Immature natural killer cell (primary cell): ENCODE results near the gene NPHP1. TPM values are rescaled to one million over a fixed set of nuclear protein-coding genes. Genes with fewer than 3 reads are reported as not detected.
A peak's percentile ranks its signal among the peaks of the same experiment; 100 is the strongest.
"Not testable (repeated sequence)": the region's sequence is repeated elsewhere in the genome, so short reads cannot be mapped to it uniquely, and the experiment has no call there.

ENCODE experiments used
- DNase-seq, 3 donors: peaks; one replicate each; pipeline ENCODE4 v3.0.0; 2022; ENCODE audit warnings: mixed read lengths in 1 of 3
- H3K27ac Mint-ChIP-seq, 6 donors: one replicate each; pipeline ENCODE4 v1.8.0; 2020; ENCODE audit warnings: mixed read lengths in 6 of 6, mild to moderate bottlenecking in 5 of 6, inconsistent platforms in 4 of 6, moderate library complexity in 3 of 6
- H3K27me3 Mint-ChIP-seq, 3 donors: one replicate each; pipeline ENCODE4 v1.8.0; 2020 to 2021; ENCODE audit warnings: low read depth in 3 of 3, mild to moderate bottlenecking in 3 of 3, mixed read lengths in 3 of 3, moderate library complexity in 3 of 3, inconsistent platforms in 1 of 3
- H3K36me3 Mint-ChIP-seq, 3 donors: one replicate each; pipeline ENCODE4 v1.8.0; 2020; ENCODE audit warnings: mixed read lengths in 3 of 3, inconsistent platforms in 2 of 3, mild to moderate bottlenecking in 2 of 3
- H3K4me1 Mint-ChIP-seq, 2 donors: one replicate each; pipeline ENCODE4 v1.8.0; 2020; ENCODE audit warnings: inconsistent platforms in 2 of 2, mild to moderate bottlenecking in 2 of 2, mixed read lengths in 2 of 2, moderate library complexity in 1 of 2
- H3K4me3 Mint-ChIP-seq, 5 donors: one replicate each; pipeline ENCODE4 v1.8.0; 2020; ENCODE audit warnings: mild to moderate bottlenecking in 5 of 5, mixed read lengths in 5 of 5, inconsistent platforms in 3 of 5, moderate library complexity in 3 of 5
- H3K9me3 Mint-ChIP-seq, 6 donors: one replicate each; pipeline ENCODE4 v1.8.0; 2020; ENCODE audit warnings: mild to moderate bottlenecking in 6 of 6, mixed read lengths in 6 of 6, inconsistent platforms in 4 of 6, moderate library complexity in 3 of 6
- polyA plus RNA-seq, 3 donors: library from polyadenylated mRNA; unstranded; fragments of 300-500 nt; fragmentation: Illumina TruSeq; gene quantifications; one replicate each; pipeline ENCODE4 v1.2.3, GENCODE V29; 2021

NPHP1 gene
- polyA plus RNA-seq, 3 donors from 2014 or later = not detected

- Mint-ChIP-seq H3K9me3 (no peaks in the 10 kb centered on the region), H3K27me3 (peaks cover 1 to 13% (median 2%) of the 10 kb centered on the region in 3 donors), H3K27ac (no peak overlapping the region), H3K36me3 (no peaks in the 10 kb centered on the region), H3K4me3 (no peak overlapping the region), H3K4me1 (no peaks in the 10 kb centered on the region)
- no peak for DNase-seq
Observed at GRCh38 chr2:110167326-110168000, 37.4 kb downstream of the NPHP1 start.

DNA sequence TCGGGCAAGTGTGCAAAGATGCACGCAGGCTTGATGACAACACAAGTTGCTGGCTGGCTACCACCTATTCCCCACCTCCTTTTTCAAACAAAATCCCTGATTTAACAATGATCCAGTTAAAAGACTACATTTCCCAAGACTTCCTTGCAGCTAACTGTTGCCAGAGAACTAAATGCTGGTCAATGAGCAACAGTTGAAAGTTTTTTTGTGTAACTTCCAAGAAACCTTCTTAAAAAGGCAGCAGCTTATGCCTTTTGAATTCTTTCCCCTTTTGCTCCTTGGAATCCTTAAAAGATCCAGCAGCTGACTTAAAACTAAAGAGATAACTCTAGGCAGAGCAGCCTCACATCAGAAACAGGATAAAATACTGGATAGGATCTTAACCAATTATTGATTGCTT, 38.5 kb downstream of the NPHP1 start:
- Mint-ChIP-seq H3K27me3 (peaks cover 1 to 17% (median 2%) of the 10 kb centered on the region in 3 donors), H3K9me3 (no peaks in the 10 kb centered on the region), H3K4me3 (no peak overlapping the region), H3K4me1 (no peaks in the 10 kb centered on the region), H3K36me3 (no peaks in the 10 kb centered on the region), H3K27ac (no peak overlapping the region)
- no peak for DNase-seq

DNA sequence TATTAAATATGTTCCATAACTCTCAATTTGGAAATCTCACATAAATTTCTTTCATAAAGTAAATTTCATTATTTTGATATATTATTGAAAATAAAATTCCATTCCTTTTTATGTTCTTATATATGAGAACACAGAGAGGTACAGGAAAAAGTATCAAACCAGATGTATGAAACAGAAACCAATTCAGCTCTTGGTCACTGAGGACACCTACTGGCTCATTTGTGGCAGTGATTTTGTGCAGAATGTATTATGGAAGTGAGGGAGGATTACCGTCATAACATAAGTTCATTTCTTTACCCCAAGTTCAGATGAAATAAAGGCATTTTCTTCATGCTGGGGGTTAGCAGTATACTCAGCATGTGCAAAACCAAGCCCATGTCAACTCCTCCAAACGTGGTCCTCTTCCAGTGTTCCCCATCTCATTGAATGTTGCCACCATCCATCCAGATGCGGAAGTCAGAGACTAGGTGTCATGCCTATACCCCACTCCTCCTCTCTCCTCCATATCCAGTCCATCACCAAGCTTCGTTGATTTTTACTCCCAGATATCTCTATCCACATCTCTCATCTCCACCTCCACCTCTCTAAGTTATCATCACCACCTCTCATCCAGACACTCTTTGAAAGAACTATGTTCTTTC, 47.5 kb downstream of the NPHP1 start:
- Mint-ChIP-seq H3K9me3 (peaks cover 0 to 8% (median 5%) of the 10 kb centered on the region in 6 donors), H3K27ac (no peak overlapping the region), H3K36me3 (peaks cover 0 to 4% (median 0%) of the 10 kb centered on the region in 3 donors), H3K4me1 (no peaks in the 10 kb centered on the region), H3K4me3 (no peak overlapping the region), H3K27me3 (peaks cover 1 to 10% (median 4%) of the 10 kb centered on the region in 3 donors)
- DNase-seq = peak in 1 of 3 donors; percentile 0

DNA sequence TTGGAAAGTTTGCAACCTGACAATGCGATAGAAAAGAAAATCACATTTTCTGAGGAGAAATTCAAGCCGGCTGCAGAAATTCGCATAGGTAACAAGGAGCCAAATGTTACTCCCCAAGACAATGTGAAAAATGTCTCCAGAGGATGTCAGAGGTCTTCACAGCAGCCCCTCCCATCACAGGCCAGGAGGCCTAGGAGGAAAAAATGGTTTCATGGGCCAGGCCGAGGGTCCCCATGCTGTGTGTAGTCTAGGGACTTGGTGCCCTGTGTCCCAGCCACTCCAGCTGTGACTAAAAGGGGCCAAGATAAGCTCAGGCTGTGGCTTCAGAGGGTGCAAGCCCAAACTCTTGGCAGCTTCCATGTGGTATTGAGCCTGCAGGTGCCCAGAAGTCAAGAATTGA, 50.0 kb downstream of the NPHP1 start:
- H3K27me3 Mint-ChIP-seq, DNase-seq, H3K36me3 Mint-ChIP-seq, H3K4me1 Mint-ChIP-seq, H3K4me3 Mint-ChIP-seq, H3K27ac Mint-ChIP-seq, H3K9me3 Mint-ChIP-seq: not testable (repeated sequence)

GRCh38 chr2:110154188-110154587, 50.6 kb downstream of the NPHP1 start:
- H3K27ac Mint-ChIP-seq, DNase-seq, H3K36me3 Mint-ChIP-seq, H3K4me3 Mint-ChIP-seq, H3K4me1 Mint-ChIP-seq, H3K9me3 Mint-ChIP-seq, H3K27me3 Mint-ChIP-seq: not testable (repeated sequence)

DNA sequence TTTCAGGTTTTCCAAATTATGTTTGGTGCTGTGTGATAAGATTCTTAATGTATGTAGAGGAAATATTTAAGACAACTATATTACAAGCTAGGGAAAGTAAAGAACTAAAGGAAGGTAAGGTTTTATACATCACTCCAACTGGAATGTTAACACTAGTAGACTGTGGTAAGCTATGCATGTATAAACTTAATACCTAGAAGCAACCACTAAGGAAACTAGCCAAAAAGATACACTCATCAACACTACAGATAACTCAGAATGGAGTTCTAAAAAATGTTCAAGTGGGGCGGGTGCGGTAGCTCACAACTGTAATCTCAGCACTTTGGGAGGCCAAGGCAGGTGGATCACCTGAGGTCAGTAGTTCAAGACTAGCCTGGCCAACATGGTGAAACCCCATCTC, 51.4 kb downstream of the NPHP1 start:
- no peak overlapping the region for H3K27ac Mint-ChIP-seq
- no peak for DNase-seq
- H3K27me3 Mint-ChIP-seq = peaks cover 0 to 4% (median 4%) of the 10 kb centered on the region in 3 donors
- peaks cover 0 to 4% (median 0%) of the 10 kb centered on the region in 3 donors for H3K36me3 Mint-ChIP-seq
- H3K4me1 Mint-ChIP-seq = no peaks in the 10 kb centered on the region
- H3K4me3 Mint-ChIP-seq = no peak overlapping the region
- H3K9me3 Mint-ChIP-seq = peaks cover 0 to 8% (median 5%) of the 10 kb centered on the region in 6 donors

GRCh38 chr2:110152943-110153342, 51.9 kb downstream of the NPHP1 start:
- Mint-ChIP-seq H3K27ac (no peak overlapping the region), H3K36me3 (peaks cover 0 to 4% (median 0%) of the 10 kb centered on the region in 3 donors), H3K4me3 (no peak overlapping the region), H3K4me1 (no peaks in the 10 kb centered on the region), H3K9me3 (peaks cover 0 to 8% (median 6%) of the 10 kb centered on the region in 6 donors), H3K27me3 (peaks cover 0 to 4% (median 4%) of the 10 kb centered on the region in 3 donors)
- no peak for DNase-seq

DNA sequence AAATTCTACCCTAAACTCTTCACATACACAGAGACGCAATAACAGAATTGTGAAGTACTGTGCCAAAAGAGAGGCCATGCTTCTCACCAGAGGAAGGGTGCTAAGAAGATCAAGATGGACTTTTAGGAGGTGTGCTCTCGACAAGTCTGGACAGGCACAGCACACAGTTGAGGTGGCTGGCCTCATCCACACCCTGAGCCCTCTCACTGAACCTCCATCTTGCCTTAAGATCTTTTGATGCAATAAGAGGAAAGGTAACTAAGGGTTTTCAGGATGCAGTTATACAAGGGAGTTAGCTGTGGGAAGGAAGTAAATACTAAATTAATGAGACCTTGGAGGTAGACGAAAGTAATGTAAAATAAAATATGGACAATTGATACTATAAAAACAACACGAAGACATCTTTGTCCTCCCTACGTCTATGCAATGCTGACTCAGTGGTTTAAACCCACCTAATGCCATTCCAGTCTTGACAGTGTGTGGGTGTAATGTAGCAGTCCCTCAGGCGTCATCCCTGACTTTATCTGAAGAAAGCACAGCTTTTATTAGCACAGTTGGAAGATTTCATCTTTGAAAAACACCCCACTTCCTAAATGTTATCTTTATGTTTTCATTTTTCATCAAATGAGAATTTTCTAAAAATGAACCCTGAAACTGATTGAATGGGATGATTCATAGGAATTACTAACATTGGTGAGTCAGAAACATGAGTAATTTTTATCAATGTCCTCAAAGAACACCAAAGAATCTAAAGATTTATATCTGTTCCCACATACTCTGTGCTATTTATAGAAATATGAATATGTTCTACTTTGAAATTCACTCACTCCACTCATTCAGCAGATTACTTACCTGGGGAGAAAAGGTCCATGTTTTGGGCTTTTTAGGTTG, 55.2 kb downstream of the NPHP1 start:
- no peak for DNase-seq
- H3K4me1 Mint-ChIP-seq = no peaks in the 10 kb centered on the region
- H3K27me3 Mint-ChIP-seq = peaks cover 2 to 4% (median 4%) of the 10 kb centered on the region in 3 donors

DNA sequence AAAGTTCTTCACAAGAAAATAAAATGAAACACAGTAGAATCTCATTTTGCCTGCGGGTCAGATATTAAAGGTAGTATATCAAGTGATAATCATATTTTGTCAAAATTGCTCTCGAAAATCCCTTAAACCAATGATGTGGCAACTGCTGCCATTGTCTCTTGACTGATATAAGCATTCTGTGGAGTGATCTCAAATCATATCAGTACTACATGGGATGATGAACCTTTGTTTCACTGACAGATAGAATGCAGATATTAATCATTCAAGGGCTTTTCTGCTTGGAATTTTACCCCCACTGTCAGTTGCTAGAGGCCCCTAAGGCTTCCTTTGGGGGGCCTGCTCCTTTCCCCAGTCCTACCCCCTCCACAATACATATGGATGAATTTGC, 57.9 kb downstream of the NPHP1 start:
- peaks cover 0 to 2% (median 2%) of the 10 kb centered on the region in 3 donors for H3K27me3 Mint-ChIP-seq

More for the DNA sequence above, 55.2 kb downstream of the NPHP1 start:
- H3K27ac Mint-ChIP-seq = no peak overlapping the region
- H3K9me3 Mint-ChIP-seq = peaks cover 0 to 7% (median 6%) of the 10 kb centered on the region in 6 donors
- H3K36me3 Mint-ChIP-seq = peaks cover 0 to 4% (median 0%) of the 10 kb centered on the region in 3 donors
- H3K4me3 Mint-ChIP-seq = no peak overlapping the region

GRCh38 chr2:110146183-110146944, 58.4 kb downstream of the NPHP1 start:
- DNase-seq = no peak

More for the DNA sequence above, 57.9 kb downstream of the NPHP1 start:
- Mint-ChIP-seq H3K4me3 (no peak overlapping the region), H3K27ac (no peak overlapping the region), H3K4me1 (no peaks in the 10 kb centered on the region), H3K36me3 (no peaks in the 10 kb centered on the region), H3K9me3 (peaks cover 0 to 2% (median 0%) of the 10 kb centered on the region in 6 donors)
- DNase-seq = no peak

GRCh38 chr2:110143982-110144381, 60.8 kb downstream of the NPHP1 start:
- Mint-ChIP-seq H3K4me1 (no peaks in the 10 kb centered on the region), H3K27ac (no peak overlapping the region), H3K9me3 (peaks cover 0 to 2% (median 0%) of the 10 kb centered on the region in 6 donors), H3K27me3 (peaks cover 2 to 4% (median 2%) of the 10 kb centered on the region in 3 donors), H3K36me3 (no peaks in the 10 kb centered on the region), H3K4me3 (no peak overlapping the region)
- no peak for DNase-seq

More at GRCh38 chr2:110146183-110146944, 58.4 kb downstream of the NPHP1 start:
- Mint-ChIP-seq H3K27me3 (peaks cover 0 to 2% (median 2%) of the 10 kb centered on the region in 3 donors), H3K27ac (no peak overlapping the region), H3K4me3 (no peak overlapping the region), H3K9me3 (peaks cover 0 to 2% (median 0%) of the 10 kb centered on the region in 6 donors), H3K4me1 (no peaks in the 10 kb centered on the region), H3K36me3 (no peaks in the 10 kb centered on the region)

DNA sequence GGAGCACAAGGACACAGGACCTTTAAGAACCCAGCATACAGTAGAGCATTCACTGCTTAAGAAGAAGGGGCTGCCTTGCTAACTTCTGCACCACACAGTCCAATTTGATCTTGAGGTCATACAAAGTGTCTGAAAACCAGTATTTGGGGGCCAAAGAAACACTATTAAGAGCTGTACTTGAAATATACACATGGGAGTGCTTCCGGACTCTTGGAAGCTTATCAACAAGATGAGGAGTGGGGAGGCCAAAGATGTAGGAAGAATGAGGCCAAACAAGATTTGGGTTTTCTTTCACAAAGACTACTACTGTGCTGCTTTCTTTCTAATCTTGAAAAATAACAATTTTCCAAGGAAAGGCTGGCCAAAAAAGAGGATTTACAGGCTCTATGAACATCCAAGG, 64.4 kb downstream of the NPHP1 start:
- Mint-ChIP-seq H3K4me3 (no peak overlapping the region), H3K9me3 (peaks cover 0 to 2% (median 0%) of the 10 kb centered on the region in 6 donors), H3K36me3 (no peaks in the 10 kb centered on the region), H3K4me1 (no peaks in the 10 kb centered on the region), H3K27me3 (peaks cover 4 to 5% (median 4%) of the 10 kb centered on the region in 3 donors), H3K27ac (no peak overlapping the region)
- DNase-seq = no peak

DNA sequence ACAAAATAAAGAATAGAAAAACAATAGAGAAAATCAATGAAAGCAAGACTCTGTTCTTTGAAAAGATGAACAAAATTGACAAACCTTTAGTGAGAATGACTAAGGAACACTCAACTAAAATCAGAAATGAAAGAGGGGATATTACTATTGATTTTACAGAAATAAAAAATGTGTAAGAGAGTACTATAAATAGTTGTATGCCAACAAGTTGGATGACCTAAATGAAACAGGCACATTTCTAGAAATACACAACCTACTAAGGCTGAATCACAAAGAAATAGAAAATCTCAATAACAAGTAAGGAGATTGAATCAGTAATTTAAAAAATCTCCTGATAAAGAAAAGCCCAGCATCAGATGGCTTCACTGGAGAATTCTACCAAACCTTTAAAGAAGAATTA, 70.8 kb downstream of the NPHP1 start:
- Mint-ChIP-seq H3K36me3 (no peaks in the 10 kb centered on the region), H3K4me3 (no peak overlapping the region), H3K27me3 (peaks cover 2 to 5% (median 3%) of the 10 kb centered on the region in 3 donors), H3K4me1 (no peaks in the 10 kb centered on the region), H3K9me3 (peaks cover 3 to 25% (median 10%) of the 10 kb centered on the region in 6 donors), H3K27ac (no peak overlapping the region)
- DNase-seq = no peak
